LNCaP clone FGC (cell line): ENCODE measurements around the gene CYS1.

Experiments used
- DNase-seq: peaks from one replicate; pipeline ENCODE4 v3.0.0-alpha.2; 2011; ENCODE audit warnings: low read depth
- H3K4me3 ChIP-seq: 2 replicates; pipeline ENCODE4 v1.5.1; 2011; ENCODE audit warnings: mild to moderate bottlenecking, low read depth, low read length, control low read depth
- CTCF ChIP-seq: IDR thresholded peaks from 2 replicates; pipeline ENCODE4 v1.5.1; 2012; ENCODE audit warnings: mild to moderate bottlenecking; ENCODE audit not compliant: control insufficient read depth, insufficient read depth; ENCODE audit errors: extremely low read depth

CYS1 gene

GRCh38 chr2:10078704-10079265 is 1.4 kb downstream of the CYS1 start:
- H3K4me3 ChIP-seq = no peak overlapping the region
- no peak for DNase-seq
- TF ChIP-seq CTCF = no peak

GRCh38 chr2:10078001-10078400 is 2.2 kb downstream of the CYS1 start:
- no peak overlapping the region for H3K4me3 ChIP-seq
- DNase-seq = no peak
- TF ChIP-seq CTCF = no peak

GRCh38 chr2:10076988-10077527 is 3.2 kb downstream of the CYS1 start:
- DNase-seq = no peak
- H3K4me3 ChIP-seq = no peak overlapping the region
- TF ChIP-seq CTCF = no peak

GRCh38 chr2:10076511-10076910 is 3.7 kb downstream of the CYS1 start:
- DNase-seq = no peak
- H3K4me3 ChIP-seq = no peak overlapping the region
- TF ChIP-seq CTCF = no peak

GRCh38 chr2:10075571-10076209 is 4.5 kb downstream of the CYS1 start:
- DNase-seq = no peak
- TF ChIP-seq CTCF = no peak

GRCh38 chr2:10075101-10075500 is 5.1 kb downstream of the CYS1 start:
- no peak for TF ChIP-seq CTCF
- DNase-seq = no peak
- H3K4me3 ChIP-seq = no peak overlapping the region

More at GRCh38 chr2:10075571-10076209, 4.5 kb downstream of the CYS1 start:
- no peak overlapping the region for H3K4me3 ChIP-seq

- H3K4me3 ChIP-seq = no peak overlapping the region
- DNase-seq = no peak
- no peak for TF ChIP-seq CTCF
These were observed 6.5 kb downstream of the CYS1 start for GRCh38 chr2:10073706-10074105.
